ENCODE results near the gene CDKN2B. TPM values are rescaled to one million over a fixed set of nuclear protein-coding genes. Genes with fewer than 3 reads are reported as not detected.

Gene CDKN2B
- total RNA-seq, 2 donors from 2014 or later = 4.5 to 11.4 TPM

GRCh38 chr9:21997480-21997879 is 11.6 kb downstream of the CDKN2B start:
- WGBS, 2 experiments (ENCODE audit: insufficient coverage in 1 of 2, insufficient read length in 1 of 2) = 82% methylated on average over 1 of the region's 1 CpG; no CpG with 5 or more reads in 1 of the 2 experiments
- Histone ChIP-seq H3K4me1 (ENCODE audit: control insufficient read depth, insufficient read depth, low read length) (no peaks in the 10 kb centered on the region), H3K27me3 (ENCODE audit: control insufficient read depth, insufficient read depth, low read length, poor library complexity, severe bottlenecking) (peaks cover 96% of the 10 kb centered on the region), H3K27ac (ENCODE audit: low read depth, low read length) (no peak overlapping the region), H3K4me3 (ENCODE audit: low read length) (no peak overlapping the region), H3K36me3 (ENCODE audit: control insufficient read depth, insufficient read depth, low read length) (no peaks in the 10 kb centered on the region), H3K9me3 (ENCODE audit: control insufficient read depth, low read length) (no peaks in the 10 kb centered on the region), H3K9ac (ENCODE audit: extremely low read depth, low read length, poor library complexity, severe bottlenecking) (no peak overlapping the region)
- Mint-ChIP-seq H3K9me3 (no peaks in the 10 kb centered on the region), H3K27ac (no peak overlapping the region), H3K27me3 (ENCODE audit: insufficient read depth) (peaks cover 88% of the 10 kb centered on the region), H3K36me3 (ENCODE audit: low read depth) (no peaks in the 10 kb centered on the region), H3K4me3 (no peak overlapping the region), H3K4me1 (peaks cover 14% of the 10 kb centered on the region)
- DNase-seq = no peak
- TF ChIP-seq CTCF (conservative IDR thresholded peaks at IDR 0.05) = no peak

DNA sequence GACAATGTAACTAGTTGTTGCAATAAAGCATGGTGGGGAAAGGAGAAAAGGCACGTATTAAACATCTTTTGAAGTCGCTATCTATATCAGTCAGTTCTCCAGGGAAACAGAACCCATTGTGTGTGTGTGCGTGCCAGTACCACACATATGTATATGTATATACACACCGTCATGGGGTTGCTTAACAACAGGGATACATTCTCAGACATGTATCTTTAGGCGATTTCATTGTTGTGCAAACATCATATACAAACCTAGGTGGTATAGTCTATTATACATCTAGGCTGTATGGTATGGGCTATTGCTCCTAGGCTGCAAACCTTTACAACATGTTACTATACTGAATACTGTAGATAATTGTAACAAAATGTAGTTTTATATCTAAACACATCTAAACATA is 12.2 kb downstream of the CDKN2B start:
- no peaks in the 10 kb centered on the region for H3K9me3 Mint-ChIP-seq
- no peak overlapping the region for H3K27ac Mint-ChIP-seq
- H3K27ac ChIP-seq (ENCODE audit: low read depth, low read length) = no peak overlapping the region
- H3K4me3 Mint-ChIP-seq = no peak overlapping the region
- WGBS, 2 experiments (ENCODE audit: insufficient coverage in 1 of 2, insufficient read length in 1 of 2) = 51 to 75% methylated on average over 2 to 5 of the region's 5 CpGs
- no peaks in the 10 kb centered on the region for H3K4me1 ChIP-seq (ENCODE audit: control insufficient read depth, insufficient read depth, low read length)
- no peak for TF ChIP-seq CTCF (conservative IDR thresholded peaks at IDR 0.05)
- H3K4me3 ChIP-seq (ENCODE audit: low read length) = no peak overlapping the region
- no peaks in the 10 kb centered on the region for H3K36me3 Mint-ChIP-seq (ENCODE audit: low read depth)
- H3K4me1 Mint-ChIP-seq = peaks cover 14% of the 10 kb centered on the region
- no peaks in the 10 kb centered on the region for H3K9me3 ChIP-seq (ENCODE audit: control insufficient read depth, low read length)
- H3K27me3 Mint-ChIP-seq (ENCODE audit: insufficient read depth) = peaks cover 85% of the 10 kb centered on the region
- peaks cover 96% of the 10 kb centered on the region for H3K27me3 ChIP-seq (ENCODE audit: control insufficient read depth, insufficient read depth, low read length, poor library complexity, severe bottlenecking)
- no peak for DNase-seq
- no peaks in the 10 kb centered on the region for H3K36me3 ChIP-seq (ENCODE audit: control insufficient read depth, insufficient read depth, low read length)
- H3K9ac ChIP-seq (ENCODE audit: extremely low read depth, low read length, poor library complexity, severe bottlenecking) = no peak overlapping the region

DNA sequence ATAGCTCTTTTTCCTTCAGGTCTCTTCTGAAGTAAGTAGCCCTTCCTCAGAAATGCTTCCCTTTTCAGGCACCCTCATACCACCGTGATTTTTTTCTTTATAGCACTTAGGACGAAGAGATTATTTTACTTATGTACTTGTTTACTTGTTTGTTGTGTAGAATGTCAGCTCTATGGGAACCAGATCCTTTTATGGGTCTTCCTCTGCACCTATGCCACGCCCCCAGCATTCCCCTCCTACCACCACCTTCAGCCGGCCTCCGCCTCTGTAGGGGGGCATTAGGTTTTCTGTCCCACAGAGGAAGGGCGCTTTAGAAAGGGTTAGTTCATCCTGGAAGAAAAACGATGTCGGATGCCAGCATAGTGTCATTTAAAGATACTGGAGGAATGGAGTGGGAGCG is 12.7 kb downstream of the CDKN2B start:
- Mint-ChIP-seq H3K36me3 (ENCODE audit: low read depth) (no peaks in the 10 kb centered on the region), H3K9me3 (no peaks in the 10 kb centered on the region), H3K4me3 (peak overlapping the region; percentile 64), H3K27ac (no peak overlapping the region), H3K4me1 (peaks cover 14% of the 10 kb centered on the region), H3K27me3 (ENCODE audit: insufficient read depth) (peaks cover 85% of the 10 kb centered on the region)
- H3K27ac ChIP-seq (ENCODE audit: low read depth, low read length) = no peak overlapping the region
- DNase-seq = peak; percentile 75
- no peaks in the 10 kb centered on the region for H3K4me1 ChIP-seq (ENCODE audit: control insufficient read depth, insufficient read depth, low read length)
- no peak overlapping the region for H3K4me3 ChIP-seq (ENCODE audit: low read length)
- H3K27me3 ChIP-seq (ENCODE audit: control insufficient read depth, insufficient read depth, low read length, poor library complexity, severe bottlenecking) = peaks cover 96% of the 10 kb centered on the region
- TF ChIP-seq CTCF (conservative IDR thresholded peaks at IDR 0.05) = no peak
- 15 to 56% methylated on average over 1 to 9 of the region's 9 CpGs for WGBS, 2 experiments (ENCODE audit: insufficient coverage in 1 of 2, insufficient read length in 1 of 2)
- H3K9me3 ChIP-seq (ENCODE audit: control insufficient read depth, low read length) = no peaks in the 10 kb centered on the region
- no peak overlapping the region for H3K9ac ChIP-seq (ENCODE audit: extremely low read depth, low read length, poor library complexity, severe bottlenecking)
- no peaks in the 10 kb centered on the region for H3K36me3 ChIP-seq (ENCODE audit: control insufficient read depth, insufficient read depth, low read length)

Data from endodermal cell (in vitro differentiated cells).